ENCODE data around the gene PLA2G4E. TPM values are rescaled to one million over a fixed set of nuclear protein-coding genes. Genes with fewer than 3 reads are reported as not detected.
A peak's percentile ranks its signal among the peaks of the same experiment; 100 is the strongest.

The PLA2G4E gene
- total RNA-seq, 6 donors from 2014 or later: 0.13 to 5.2 (median 1.1) TPM; not detected in 2

- TF ChIP-seq CTCF (IDR thresholded peaks at IDR 0.05): no peak
- TF ChIP-seq EP300 (IDR thresholded peaks at IDR 0.05): no peak
- TF ChIP-seq POLR2A (IDR thresholded peaks at IDR 0.05): no peak
- no peak for TF ChIP-seq POLR2AphosphoS5 (IDR thresholded peaks at IDR 0.05)
- Histone ChIP-seq H3K4me3 (no peak overlapping the region), H3K27ac (no peak overlapping the region), H3K27me3 (no peaks in the 10 kb centered on the region), H3K9me3 (no peaks in the 10 kb centered on the region), H3K4me1 (peaks cover 10 to 46% (median 22%) of the 10 kb centered on the region in 4 donors), H3K36me3 (no peaks in the 10 kb centered on the region)
- ATAC-seq (ENCODE audit: low FRiP score in 2 of 2) (no peak), DNase-seq (no peak)
- WGBS, 2 donors: 88 to 100% methylated on average over 1 of the region's 1 CpG
Measured at GRCh38 chr15:41961595-41962202, 59.1 kb downstream of the PLA2G4E start.

GRCh38 chr15:41961001-41961518, 59.8 kb downstream of the PLA2G4E start:
- TF ChIP-seq POLR2A (IDR thresholded peaks at IDR 0.05) (no peak), POLR2AphosphoS5 (IDR thresholded peaks at IDR 0.05) (no peak), CTCF (IDR thresholded peaks at IDR 0.05) (no peak), EP300 (IDR thresholded peaks at IDR 0.05) (no peak)
- no peak overlapping the region for H3K27ac ChIP-seq
- WGBS, 2 donors: 53 to 56% methylated on average over 2 of the region's 2 CpGs
- no peaks in the 10 kb centered on the region for H3K27me3 ChIP-seq
- no peaks in the 10 kb centered on the region for H3K9me3 ChIP-seq
- no peak for DNase-seq
- H3K36me3 ChIP-seq: no peaks in the 10 kb centered on the region
- no peak for ATAC-seq (ENCODE audit: low FRiP score in 2 of 2)
- H3K4me3 ChIP-seq: no peak overlapping the region
- H3K4me1 ChIP-seq: peaks cover 5 to 43% (median 19%) of the 10 kb centered on the region in 4 donors

GRCh38 chr15:41958002-41958420, 62.8 kb downstream of the PLA2G4E start:
- DNase-seq (no peak), ATAC-seq (ENCODE audit: low FRiP score in 2 of 2) (peak in 1 of 2 donors; percentile 47)
- WGBS, 2 donors: 56 to 82% methylated on average over 6 to 7 of the region's 7 CpGs

GRCh38 chr15:41957021-41957897, 63.6 kb downstream of the PLA2G4E start:
- DNase-seq (no peak), ATAC-seq (ENCODE audit: low FRiP score in 2 of 2) (no peak)
- peaks cover 0 to 19% (median 12%) of the 10 kb centered on the region in 4 donors for H3K36me3 ChIP-seq
- WGBS, 2 donors: 81% methylated on average over 12 of the region's 12 CpGs
- no peaks in the 10 kb centered on the region for H3K9me3 ChIP-seq
- peak overlapping the region in 3 of 4 donors; percentile 7 to 51 (median 9) for H3K27ac ChIP-seq
- H3K4me3 ChIP-seq: no peak overlapping the region
- no peak for TF ChIP-seq CTCF (IDR thresholded peaks at IDR 0.05)
- no peak for TF ChIP-seq EP300 (IDR thresholded peaks at IDR 0.05)
- no peak for TF ChIP-seq POLR2AphosphoS5 (IDR thresholded peaks at IDR 0.05)
- TF ChIP-seq POLR2A (IDR thresholded peaks at IDR 0.05): no peak
- no peaks in the 10 kb centered on the region for H3K27me3 ChIP-seq
- H3K4me1 ChIP-seq: peaks cover 4 to 43% (median 15%) of the 10 kb centered on the region in 4 donors

More at GRCh38 chr15:41958002-41958420, 62.8 kb downstream of the PLA2G4E start:
- H3K27me3 ChIP-seq: no peaks in the 10 kb centered on the region
- H3K27ac ChIP-seq: peak overlapping the region; percentile 7 to 51 (median 20)
- no peaks in the 10 kb centered on the region for H3K9me3 ChIP-seq
- TF ChIP-seq POLR2A (IDR thresholded peaks at IDR 0.05) (no peak), POLR2AphosphoS5 (IDR thresholded peaks at IDR 0.05) (peak in 1 of 2 donors; percentile 48)
- H3K4me1 ChIP-seq: peaks cover 4 to 43% (median 16%) of the 10 kb centered on the region in 4 donors
- H3K4me3 ChIP-seq: no peak overlapping the region
- peaks cover 0 to 11% (median 8%) of the 10 kb centered on the region in 4 donors for H3K36me3 ChIP-seq
